Hematopoietic multipotent progenitor cell (in vitro differentiated cells): ENCODE measurements around the gene POLR2A. TPM values are rescaled to one million over a fixed set of nuclear protein-coding genes. Genes with fewer than 3 reads are reported as not detected.
"Not testable (repeated sequence)": the region's sequence is repeated elsewhere in the genome, so short reads cannot be mapped to it uniquely, and the experiment has no call there.

ENCODE experiments used
- DNase-seq, 3 donors: peaks; one replicate each; pipeline ENCODE4 v3.0.0-alpha.2; 2011 to 2015; ENCODE audit warnings: low read depth in 2 of 3, low spot score in 2 of 3
- total RNA-seq: library from RNA; depleted of rRNA; stranded (reverse); fragments of >200 nt; gene quantifications from one replicate; pipeline ENCODE4 v1.2.3, GENCODE V29; 2012

Gene POLR2A
- total RNA-seq, 1 donor: 234 TPM

DNA sequence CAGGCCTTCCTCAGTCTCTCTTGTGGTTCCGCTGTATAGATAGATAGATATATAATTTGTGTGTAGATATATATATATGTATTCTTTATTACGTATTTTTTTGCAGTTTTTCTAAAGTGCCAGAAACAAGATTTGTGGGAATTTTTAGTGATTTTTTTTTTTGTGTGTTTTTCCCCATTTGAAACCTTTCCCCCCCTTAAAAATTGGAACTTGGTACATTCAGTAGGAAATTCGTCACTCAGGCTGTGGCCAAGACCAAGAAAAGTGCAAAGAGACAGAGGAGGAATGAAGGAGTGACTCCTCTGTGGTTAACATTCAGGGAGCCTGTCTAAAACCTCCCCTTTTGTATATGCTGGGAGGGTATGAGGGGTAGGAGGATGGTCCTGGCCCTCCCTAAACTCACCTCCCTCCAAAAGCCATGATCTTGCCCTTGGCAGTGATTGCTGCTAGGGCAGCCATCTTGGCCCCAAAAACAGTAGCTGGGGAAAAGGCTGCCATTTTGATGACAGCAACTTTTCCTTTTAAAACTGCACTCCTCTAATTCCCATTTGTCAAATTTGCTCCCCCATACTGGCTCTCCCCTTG is 24.1 kb upstream of the POLR2A start:
- no peak for DNase-seq

GRCh38 chr17:7460850-7461660 is 23.1 kb upstream of the POLR2A start:
- DNase-seq: no peak

- no peak for DNase-seq
Observed at GRCh38 chr17:7462474-7463371, 21.4 kb upstream of the POLR2A start.

- DNase-seq: no peak
Observed at GRCh38 chr17:7463372-7463846, 20.8 kb upstream of the POLR2A start.

- no peak for DNase-seq
Observed at GRCh38 chr17:7464081-7464480, 20.1 kb upstream of the POLR2A start.

DNA sequence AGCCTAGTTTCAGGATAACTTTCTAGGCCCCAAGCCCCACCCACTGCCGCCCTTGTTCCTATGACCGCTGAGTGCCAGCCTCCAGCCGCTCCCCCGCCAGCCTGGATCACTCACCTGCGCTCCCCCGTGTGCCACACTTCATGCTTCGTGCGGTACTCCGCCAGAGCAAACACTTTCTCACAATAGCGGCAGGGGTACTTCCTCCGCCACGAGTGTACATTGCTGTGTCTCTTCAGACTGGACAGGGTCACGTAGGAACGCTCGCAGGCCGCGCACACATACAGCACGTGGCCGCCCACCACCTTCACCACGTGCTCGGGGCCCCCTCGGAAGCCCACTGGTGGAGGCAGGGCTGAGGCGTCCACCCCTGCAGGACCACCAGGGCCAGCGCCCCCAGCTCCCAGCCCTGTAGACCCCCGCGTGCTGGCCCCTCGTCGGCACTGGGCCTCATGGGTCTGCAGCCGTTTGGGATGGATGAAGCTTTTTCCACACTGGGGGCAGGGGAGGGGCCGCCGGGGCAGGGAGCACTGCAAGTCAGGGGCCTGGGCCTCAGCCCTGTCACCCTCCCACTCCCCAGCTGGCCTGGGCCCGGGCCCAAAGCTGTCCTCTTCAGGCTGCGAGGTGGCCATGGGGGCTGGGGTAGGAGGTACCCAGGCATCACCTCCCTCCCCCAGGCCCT is 18.4 kb upstream of the POLR2A start:
- no peak for DNase-seq

DNA sequence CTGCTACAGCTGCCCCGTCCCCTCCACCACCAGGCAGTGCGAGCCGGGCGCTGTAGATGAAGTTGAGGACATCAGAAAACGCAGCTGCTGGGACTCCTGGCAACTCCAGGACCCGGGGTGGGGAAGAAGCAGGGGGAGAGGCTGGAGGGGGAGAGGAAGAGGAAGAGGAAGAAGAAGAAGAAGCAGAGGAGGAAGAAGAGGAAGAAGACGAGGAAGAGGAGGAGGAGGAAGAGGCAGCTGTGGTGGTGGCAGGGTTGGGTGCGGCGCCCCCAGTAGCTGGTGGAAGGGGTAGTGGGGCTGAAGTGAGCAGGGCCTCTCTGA is 17.9 kb upstream of the POLR2A start:
- no peak for DNase-seq

GRCh38 chr17:7466639-7467341 is 17.4 kb upstream of the POLR2A start:
- no peak for DNase-seq

GRCh38 chr17:7467498-7467897 is 16.7 kb upstream of the POLR2A start:
- DNase-seq: no peak

GRCh38 chr17:7468290-7468689 is 15.9 kb upstream of the POLR2A start:
- no peak for DNase-seq

DNA sequence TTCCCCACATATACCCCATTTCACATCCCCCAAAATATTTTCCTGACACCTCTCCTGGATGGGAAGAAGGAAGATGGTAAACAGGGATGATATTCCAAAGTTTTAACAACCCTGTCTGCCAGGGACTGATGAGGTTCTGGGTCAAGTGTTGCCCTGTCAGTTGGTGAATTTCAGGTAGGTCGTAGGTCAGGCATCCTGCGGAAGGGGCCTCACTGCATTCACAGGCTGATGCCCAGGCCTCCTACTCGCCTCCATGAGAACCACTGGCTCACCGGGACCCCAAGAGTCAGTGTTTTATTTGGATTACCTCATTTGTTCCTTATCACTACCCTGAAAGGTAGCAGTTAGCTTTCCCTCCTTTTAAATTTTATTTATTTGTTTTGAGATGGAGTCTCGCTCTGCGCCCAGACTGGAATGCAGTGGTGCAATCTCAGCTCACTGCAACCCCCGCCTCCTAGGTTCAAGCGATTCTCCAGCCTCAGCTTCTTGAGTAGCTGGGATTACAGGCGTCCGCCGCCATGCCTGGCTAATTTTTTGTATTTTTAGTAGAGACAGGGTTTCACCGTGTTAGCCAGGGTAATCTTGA is 15.3 kb upstream of the POLR2A start:
- DNase-seq: no peak

DNA sequence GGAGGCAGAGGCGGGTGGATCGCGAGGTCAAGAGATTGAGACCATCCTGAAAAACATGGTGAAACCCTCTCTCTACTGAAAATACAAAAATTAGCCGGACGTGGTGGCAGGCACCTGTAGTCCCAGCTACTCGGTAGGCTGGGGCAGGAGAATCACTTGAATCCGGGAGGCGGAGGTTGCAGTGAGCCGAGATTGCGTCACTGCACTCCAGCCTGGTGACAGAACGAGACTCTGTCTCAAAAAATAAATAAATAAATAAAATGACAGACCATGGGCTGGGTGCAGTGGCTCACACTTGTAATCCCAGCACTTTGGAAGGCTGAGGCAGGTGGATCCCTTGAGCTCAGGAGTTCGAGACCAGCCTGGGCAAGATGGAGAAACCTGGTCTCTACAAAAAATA is 14.3 kb upstream of the POLR2A start:
- DNase-seq: not testable (repeated sequence)

- DNase-seq: not testable (repeated sequence)
Observed at GRCh38 chr17:7470457-7470973, 13.7 kb upstream of the POLR2A start.

- DNase-seq: no peak
Observed at GRCh38 chr17:7471729-7472128, 12.4 kb upstream of the POLR2A start.

DNA sequence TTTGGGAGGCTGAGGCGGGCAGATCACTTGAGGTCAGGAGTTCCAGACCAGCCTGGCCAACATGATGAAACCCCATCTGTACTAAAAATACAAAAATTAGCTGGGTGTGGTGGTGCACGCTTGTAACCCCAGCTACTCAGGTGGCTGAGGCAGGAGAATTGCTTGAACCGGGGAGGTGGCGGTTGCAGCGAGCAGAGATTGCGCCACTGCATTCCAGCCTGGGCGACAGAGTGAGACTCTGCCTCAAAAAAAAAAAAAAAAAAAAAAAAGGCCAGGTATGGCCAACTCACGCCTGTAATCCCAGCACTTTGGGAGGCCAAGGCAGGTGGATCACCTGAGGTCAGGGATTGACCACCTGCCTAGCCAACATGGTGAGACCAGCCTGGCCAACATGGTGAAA is 9.4 kb upstream of the POLR2A start:
- DNase-seq: not testable (repeated sequence)

GRCh38 chr17:7475764-7476422 is 8.3 kb upstream of the POLR2A start:
- DNase-seq: peak in 1 of 3 donors; percentile 42

GRCh38 chr17:7476494-7476893 is 7.7 kb upstream of the POLR2A start:
- DNase-seq: no peak

GRCh38 chr17:7476951-7477350 is 7.2 kb upstream of the POLR2A start:
- no peak for DNase-seq
